ENCODE measurements around the gene TEX19.

The TEX19 gene

GRCh38 chr17:82392209-82392920 is 33.3 kb downstream of the TEX19 start:
- DNase-seq (ENCODE audit: low read depth) = no peak
- no peak overlapping the region for H3K4me3 ChIP-seq (ENCODE audit: low read depth, low read length)
- in situ Hi-C loops (cut with HindIII; ENCODE audit: low sequenced_read_pairs) = no loop called here
- TF ChIP-seq CTCF (IDR thresholded peaks at IDR 0.05; ENCODE audit: low read depth, low read length, missing control alignments) = no peak

GRCh38 chr17:82392941-82393340 is 33.9 kb downstream of the TEX19 start:
- in situ Hi-C loops (cut with HindIII; ENCODE audit: low sequenced_read_pairs) = no loop called here
- no peak overlapping the region for H3K4me3 ChIP-seq (ENCODE audit: low read depth, low read length)
- no peak for DNase-seq (ENCODE audit: low read depth)
- no peak for TF ChIP-seq CTCF (IDR thresholded peaks at IDR 0.05; ENCODE audit: low read depth, low read length, missing control alignments)

- TF ChIP-seq CTCF (IDR thresholded peaks at IDR 0.05; ENCODE audit: low read depth, low read length, missing control alignments) = no peak
- H3K4me3 ChIP-seq (ENCODE audit: low read depth, low read length) = no peak overlapping the region
- DNase-seq (ENCODE audit: low read depth) = no peak
- in situ Hi-C loops (cut with HindIII; ENCODE audit: low sequenced_read_pairs) = no loop called here
These were observed 35.2 kb downstream of the TEX19 start for GRCh38 chr17:82394278-82394677.

GRCh38 chr17:82396601-82397435 is 37.8 kb downstream of the TEX19 start:
- peak; percentile 33 for DNase-seq (ENCODE audit: low read depth)
- in situ Hi-C loops (cut with HindIII; ENCODE audit: low sequenced_read_pairs) = no loop called here
- no peak for TF ChIP-seq CTCF (IDR thresholded peaks at IDR 0.05; ENCODE audit: low read depth, low read length, missing control alignments)
- no peak overlapping the region for H3K4me3 ChIP-seq (ENCODE audit: low read depth, low read length)

GRCh38 chr17:82397449-82398335 is 38.6 kb downstream of the TEX19 start:
- H3K4me3 ChIP-seq (ENCODE audit: low read depth, low read length) = no peak overlapping the region
- in situ Hi-C loops (cut with HindIII; ENCODE audit: low sequenced_read_pairs) = no loop called here
- no peak for DNase-seq (ENCODE audit: low read depth)
- no peak for TF ChIP-seq CTCF (IDR thresholded peaks at IDR 0.05; ENCODE audit: low read depth, low read length, missing control alignments)

- in situ Hi-C loops (cut with HindIII; ENCODE audit: low sequenced_read_pairs) = no loop called here
- no peak overlapping the region for H3K4me3 ChIP-seq (ENCODE audit: low read depth, low read length)
- no peak for TF ChIP-seq CTCF (IDR thresholded peaks at IDR 0.05; ENCODE audit: low read depth, low read length, missing control alignments)
- peak; percentile 56 for DNase-seq (ENCODE audit: low read depth)
These were observed 40.0 kb downstream of the TEX19 start for GRCh38 chr17:82399041-82399441.

Measured in astrocyte of the cerebellum (primary cell).